SK-N-MC (cell line): ENCODE data around the gene RGS3.

Experiments
- DNase-seq: peaks from one replicate; pipeline ENCODE4 v3.0.0-alpha.2; 2011; ENCODE audit warnings: low read depth, low spot score
- H3K27ac ChIP-seq: fragments of 200-600 bp; sonication (generic); 2 replicates; pipeline ENCODE4 v1.5.1; 2016; ENCODE audit warnings: mixed run types
- H3K36me3 ChIP-seq: fragments of 200-600 bp; sonication (generic); 2 replicates; pipeline ENCODE4 v1.6.1; 2017; ENCODE audit warnings: antibody characterized with exemption, low read length, mixed read lengths; ENCODE audit not compliant: insufficient read depth
- H3K4me3 ChIP-seq: fragments of 200-600 bp; sonication (generic); 2 replicates; pipeline ENCODE4 v1.5.1; 2016
- H3K9ac ChIP-seq: fragments of 200-600 bp; sonication (generic); 2 replicates; pipeline ENCODE4 v1.8.0; 2017; ENCODE audit warnings: mixed run types, mixed read lengths; ENCODE audit not compliant: insufficient read length
- H3K9me3 ChIP-seq: fragments of 200-600 bp; sonication (generic); 2 replicates; pipeline ENCODE4 v1.6.1; 2017; ENCODE audit warnings: low read depth, mild to moderate bottlenecking, antibody characterized with exemption, low read length, moderate library complexity, mixed read lengths
- EZH2 ChIP-seq: fragments of 200-600 bp; sonication (generic); IDR thresholded peaks from one replicate; pipeline ENCODE4 v1.6.1; 2017; ENCODE audit warnings: antibody characterized with exemption
- FOXP2 ChIP-seq: optimal IDR thresholded peaks from 2 replicates; pipeline ENCODE3; 2011; ENCODE audit warnings: mild to moderate bottlenecking, moderate library complexity; ENCODE audit not compliant: insufficient read depth; ENCODE audit errors: extremely low read length, control extremely low read depth
- POLR2AphosphoS5 ChIP-seq: IDR thresholded peaks from 2 replicates; pipeline ENCODE4 v1.6.1; 2012; ENCODE audit warnings: mild to moderate bottlenecking, low read depth, low read length, borderline replicate concordance

Gene RGS3

DNA sequence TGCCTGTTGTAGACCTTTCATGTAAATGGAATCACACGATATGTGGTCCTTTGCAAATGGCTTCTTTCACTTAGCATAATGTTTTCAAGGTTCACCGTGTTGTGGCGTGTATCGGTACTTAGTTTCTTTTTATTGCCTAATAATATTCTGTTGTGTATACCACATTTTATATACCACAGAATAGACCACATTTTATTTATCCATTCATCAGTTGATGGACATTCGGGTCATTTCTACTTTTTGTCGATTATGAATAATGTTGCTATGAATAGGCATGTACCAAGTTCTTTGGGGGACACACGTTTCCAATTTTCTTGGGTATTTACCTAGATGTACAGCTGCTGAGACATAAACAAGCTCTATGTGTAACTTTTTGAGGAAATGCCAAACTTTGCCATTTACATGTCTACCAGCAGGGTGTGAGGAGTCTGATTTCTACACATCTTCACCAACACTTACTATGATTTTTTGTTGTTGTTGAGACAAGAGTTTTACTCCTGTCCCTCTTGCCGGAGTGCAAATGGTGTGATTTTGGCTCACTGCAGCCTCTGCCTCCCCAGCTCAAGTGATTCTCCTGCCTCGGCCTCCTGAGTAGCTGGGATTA is 144.7 kb downstream of the RGS3 start:
- no peak for TF ChIP-seq EZH2
- DNase-seq: no peak
- no peaks in the 10 kb centered on the region for H3K36me3 ChIP-seq
- no peak overlapping the region for H3K27ac ChIP-seq
- H3K4me3 ChIP-seq: no peak overlapping the region
- H3K9ac ChIP-seq: no peak overlapping the region
- H3K9me3 ChIP-seq: no peaks in the 10 kb centered on the region

DNA sequence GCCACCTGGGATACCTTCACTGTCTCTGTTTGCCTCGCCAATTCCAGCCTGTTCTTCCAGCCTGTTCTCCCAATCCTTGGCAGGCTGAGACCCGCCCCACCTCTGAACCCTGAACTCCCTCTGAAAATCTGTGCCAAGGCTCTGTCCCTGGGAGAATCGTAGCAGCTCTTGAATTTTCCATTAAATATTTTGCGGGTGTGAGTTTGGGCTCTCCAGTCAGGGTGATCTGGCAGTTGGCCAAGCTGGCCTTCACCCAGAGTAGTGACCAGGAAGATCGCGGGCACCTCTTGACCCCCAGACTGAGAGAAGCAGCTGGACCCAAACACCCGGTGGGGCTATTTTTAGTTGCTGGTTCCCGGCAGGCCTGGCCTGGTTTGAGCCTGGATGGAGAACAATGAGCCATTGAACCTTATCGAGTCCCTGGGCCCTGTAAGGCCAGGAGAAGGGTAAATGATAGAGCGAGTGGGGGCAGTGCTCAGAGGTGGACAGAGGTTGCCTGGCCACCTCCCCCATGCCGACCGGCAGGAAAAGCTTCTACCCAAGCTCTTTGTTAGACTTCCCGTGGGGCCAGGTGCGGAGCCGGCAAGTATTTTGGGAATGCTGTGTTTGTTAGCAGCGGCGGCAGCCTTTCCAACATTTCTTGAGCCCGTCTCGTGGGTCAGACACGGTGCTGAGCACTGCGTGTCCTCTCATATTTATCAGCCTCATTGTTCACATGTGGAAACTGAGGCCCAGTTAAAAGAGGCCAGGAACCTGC is 146.2 kb downstream of the RGS3 start:
- Histone ChIP-seq H3K4me3 (no peak overlapping the region), H3K9me3 (no peaks in the 10 kb centered on the region), H3K9ac (no peak overlapping the region), H3K36me3 (no peaks in the 10 kb centered on the region), H3K27ac (no peak overlapping the region)
- no peak for DNase-seq
- TF ChIP-seq FOXP2 (no peak), POLR2AphosphoS5 (no peak), EZH2 (no peak)

DNA sequence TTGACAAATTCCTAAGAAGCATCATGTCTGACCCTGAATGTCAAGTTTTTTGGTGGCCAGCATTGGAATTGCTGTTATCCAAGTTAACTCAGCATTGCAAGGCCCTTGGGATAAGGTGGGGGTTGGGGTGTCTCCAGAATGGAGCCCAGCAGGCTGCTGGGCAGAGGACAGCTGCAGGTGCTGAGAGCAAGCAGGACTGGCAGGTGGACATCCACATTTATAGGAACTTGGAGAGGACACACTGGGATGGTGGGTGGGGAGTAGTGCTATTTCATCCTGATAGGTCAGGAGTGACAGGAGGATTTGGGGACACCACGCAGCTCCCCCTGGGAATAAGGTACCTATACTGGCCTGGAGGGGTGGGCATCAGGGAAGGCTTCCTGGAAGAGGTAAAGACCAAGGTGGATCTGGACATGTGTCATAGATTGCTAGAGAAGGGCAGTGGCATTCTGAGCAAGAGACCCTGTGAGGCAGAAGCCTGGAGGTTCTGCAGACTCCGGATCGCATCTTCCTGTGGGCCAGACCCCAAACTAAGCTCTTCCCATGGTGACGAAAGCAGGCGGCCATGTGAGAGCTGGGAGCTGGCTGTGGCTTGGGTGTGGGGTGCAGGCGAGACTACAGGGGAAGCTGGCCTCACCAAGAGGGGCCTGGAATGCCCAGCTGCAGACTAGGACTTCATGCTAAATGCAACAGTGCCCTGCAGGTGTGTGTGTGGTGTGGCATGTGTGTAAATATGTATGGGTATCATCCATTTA is 148.1 kb downstream of the RGS3 start:
- Histone ChIP-seq H3K9ac (no peak overlapping the region), H3K36me3 (no peaks in the 10 kb centered on the region), H3K4me3 (no peak overlapping the region), H3K9me3 (no peaks in the 10 kb centered on the region), H3K27ac (no peak overlapping the region)
- DNase-seq: no peak
- no peak for TF ChIP-seq EZH2
- TF ChIP-seq POLR2AphosphoS5: no peak
- TF ChIP-seq FOXP2: no peak

DNA sequence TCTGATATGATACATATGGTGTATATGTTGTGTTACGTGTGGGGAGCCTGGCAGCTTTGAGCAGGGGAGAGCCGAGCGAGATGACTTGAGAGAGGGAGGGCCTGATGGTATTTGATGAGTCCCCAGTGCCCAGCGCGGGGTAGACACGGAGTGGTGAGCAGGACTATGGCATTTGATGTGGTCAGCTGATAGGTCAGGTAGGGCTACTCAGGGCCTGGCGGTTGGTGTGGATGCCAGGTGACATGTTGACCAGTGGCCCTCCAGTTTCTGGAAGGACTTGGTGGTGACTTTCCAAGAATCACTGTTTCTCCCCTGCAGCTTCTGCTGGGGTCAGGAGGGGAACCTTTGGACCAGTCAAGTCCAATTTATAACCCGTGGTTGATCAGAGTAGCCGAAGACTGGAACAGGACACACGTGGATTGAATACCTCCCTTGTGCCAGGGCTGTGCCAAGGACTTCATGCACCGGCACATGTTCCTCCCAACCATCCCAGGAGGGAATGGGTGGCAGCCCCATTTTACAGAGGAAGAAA is 148.8 kb downstream of the RGS3 start:
- H3K9ac ChIP-seq: no peak overlapping the region
- no peak overlapping the region for H3K27ac ChIP-seq
- H3K9me3 ChIP-seq: no peaks in the 10 kb centered on the region
- H3K36me3 ChIP-seq: no peaks in the 10 kb centered on the region
- H3K4me3 ChIP-seq: no peak overlapping the region
- no peak for TF ChIP-seq FOXP2
- no peak for TF ChIP-seq EZH2
- no peak for TF ChIP-seq POLR2AphosphoS5
- no peak for DNase-seq

DNA sequence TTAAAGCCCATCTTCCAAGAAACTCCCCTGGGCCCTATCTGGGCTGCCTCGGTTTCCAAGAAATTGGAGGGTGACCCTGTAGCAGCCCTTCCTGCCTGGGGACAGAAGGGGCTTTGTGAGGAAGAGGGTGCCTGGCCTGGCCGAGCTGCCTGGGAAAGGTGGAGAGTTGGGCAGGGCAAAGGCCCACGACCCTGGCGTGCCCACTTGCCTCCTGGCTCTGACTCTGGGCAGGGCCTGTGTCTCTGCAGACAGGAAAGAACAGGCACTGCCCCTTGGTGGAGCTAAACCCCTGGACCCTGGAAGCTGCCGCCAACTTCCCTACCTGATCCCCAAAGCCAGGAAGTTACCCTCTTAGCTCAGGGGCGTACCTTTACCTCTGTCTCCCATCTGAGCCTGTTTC is 149.3 kb downstream of the RGS3 start:
- Histone ChIP-seq H3K9me3 (no peaks in the 10 kb centered on the region), H3K4me3 (no peak overlapping the region), H3K27ac (no peak overlapping the region), H3K36me3 (no peaks in the 10 kb centered on the region), H3K9ac (no peak overlapping the region)
- no peak for DNase-seq
- TF ChIP-seq EZH2 (no peak), POLR2AphosphoS5 (no peak), FOXP2 (no peak)

DNA sequence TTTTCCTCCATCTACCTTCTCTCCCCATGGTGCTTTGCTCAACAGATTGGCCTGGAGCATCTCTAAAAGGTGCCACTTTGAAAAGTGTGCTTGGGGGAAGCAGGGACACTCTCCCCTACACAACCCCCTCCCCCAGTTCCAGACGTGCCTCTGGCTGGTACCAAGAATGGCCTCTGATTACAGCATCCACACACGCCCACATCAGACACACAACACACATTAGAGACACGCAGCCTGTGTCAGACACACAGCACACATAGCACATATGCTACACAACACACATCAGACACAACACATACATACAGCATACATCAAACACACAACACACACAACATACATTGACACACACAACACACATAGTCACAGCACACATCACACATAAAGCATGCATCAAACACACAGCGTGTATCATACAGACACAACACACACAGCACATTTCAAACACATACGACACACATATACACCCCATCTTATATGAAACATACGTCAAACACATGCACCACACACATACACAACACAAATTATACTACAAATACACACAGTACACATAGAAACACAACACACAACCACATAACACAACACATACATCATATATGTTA is 150.4 kb downstream of the RGS3 start:
- no peak for DNase-seq
- Histone ChIP-seq H3K36me3 (no peaks in the 10 kb centered on the region), H3K9ac (no peak overlapping the region), H3K9me3 (no peaks in the 10 kb centered on the region), H3K27ac (no peak overlapping the region), H3K4me3 (no peak overlapping the region)
- no peak for TF ChIP-seq POLR2AphosphoS5

DNA sequence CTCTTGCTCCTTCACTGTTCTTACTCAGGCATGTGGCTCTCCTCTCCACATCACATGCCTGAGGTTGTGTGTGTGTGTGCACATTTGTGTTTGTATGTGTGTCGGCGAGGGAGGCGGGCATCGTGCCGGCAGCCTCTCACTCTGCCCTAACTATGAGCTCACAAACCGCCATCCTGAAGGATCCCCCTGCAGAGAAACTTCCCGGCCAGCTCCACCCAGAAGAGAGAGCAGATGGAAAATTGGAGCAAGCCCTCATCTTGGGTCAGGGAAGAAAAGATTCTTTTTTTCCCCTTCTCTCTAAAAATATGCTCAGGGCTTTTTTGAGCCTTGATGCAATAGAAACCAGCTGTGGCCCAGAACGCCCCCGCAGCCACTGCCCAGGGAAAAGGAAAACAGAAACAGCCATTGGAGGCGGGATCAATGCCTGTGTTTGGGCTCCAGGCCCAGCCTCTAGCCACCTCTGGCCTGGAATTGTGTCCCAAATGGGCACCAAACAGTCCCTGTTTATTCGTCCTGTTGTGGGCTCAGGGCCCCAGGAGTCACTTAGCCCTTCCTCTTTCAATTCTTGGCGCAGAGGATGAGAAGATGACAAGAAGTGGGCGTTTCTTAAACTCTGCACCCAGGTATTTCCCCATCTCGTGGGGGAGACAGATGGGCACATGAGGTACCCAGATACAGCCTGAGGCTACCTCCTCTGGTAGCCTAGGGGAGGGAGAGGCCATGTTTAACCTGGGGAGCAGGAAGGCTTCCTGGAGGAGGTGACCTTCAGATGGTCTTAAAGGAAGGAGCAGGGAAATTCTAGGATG is 151.5 kb downstream of the RGS3 start:
- Histone ChIP-seq H3K9me3 (no peaks in the 10 kb centered on the region), H3K36me3 (no peaks in the 10 kb centered on the region), H3K4me3 (no peak overlapping the region), H3K9ac (no peak overlapping the region), H3K27ac (no peak overlapping the region)
- DNase-seq: no peak
- no peak for TF ChIP-seq POLR2AphosphoS5
- no peak for TF ChIP-seq FOXP2
- TF ChIP-seq EZH2: no peak

DNA sequence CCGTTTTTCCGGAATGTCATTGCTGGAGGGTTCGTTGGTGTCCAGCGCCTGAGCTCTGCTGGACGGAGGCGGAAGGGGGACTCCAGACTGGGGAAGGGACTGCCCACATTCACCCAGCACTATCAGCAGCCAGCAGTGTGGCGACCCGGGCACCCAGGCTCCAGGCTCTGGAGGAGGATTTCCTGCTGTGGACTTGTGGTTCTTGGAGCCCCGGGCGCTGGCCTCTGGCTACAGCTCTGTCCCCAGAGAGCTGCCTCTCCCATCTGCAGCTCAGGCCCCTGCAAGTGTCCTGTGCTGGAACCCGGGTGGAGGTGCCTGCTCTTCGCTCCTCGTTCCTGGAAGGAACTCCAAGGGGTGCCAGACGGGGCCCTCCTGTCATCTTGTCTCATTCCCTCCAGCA is 152.6 kb downstream of the RGS3 start:
- no peak overlapping the region for H3K9ac ChIP-seq
- no peak overlapping the region for H3K27ac ChIP-seq
- no peak for DNase-seq
- H3K9me3 ChIP-seq: no peaks in the 10 kb centered on the region
- TF ChIP-seq EZH2 (no peak), FOXP2 (no peak), POLR2AphosphoS5 (no peak)
- H3K4me3 ChIP-seq: no peak overlapping the region
- H3K36me3 ChIP-seq: no peaks in the 10 kb centered on the region
